BLaER1 (cell line): ENCODE measurements around the gene SBSN.

ENCODE experiments used
- H3K27ac ChIP-seq: shearing (Covaris generic); formaldehyde crosslinking; 2 replicates; pipeline ENCODE4 v1.8.1; 2022
- H3K27me3 ChIP-seq: shearing (Covaris generic); formaldehyde crosslinking; 2 replicates; pipeline ENCODE4 v1.8.1; 2022
- H3K36me3 ChIP-seq: shearing (Covaris generic); formaldehyde crosslinking; 2 replicates; pipeline ENCODE4 v1.8.1; 2022
- H3K4me1 ChIP-seq: shearing (Covaris generic); formaldehyde crosslinking; 2 replicates; pipeline ENCODE4 v1.8.1; 2022
- H3K4me2 ChIP-seq: shearing (Covaris generic); formaldehyde crosslinking; 2 replicates; pipeline ENCODE4 v1.8.1; 2022
- H3K4me3 ChIP-seq: shearing (Covaris generic); formaldehyde crosslinking; 2 replicates; pipeline ENCODE4 v1.8.1; 2022
- H3K9ac ChIP-seq: shearing (Covaris generic); formaldehyde crosslinking; 2 replicates; pipeline ENCODE4 v1.8.1; 2022
- H3K9me3 ChIP-seq: shearing (Covaris generic); formaldehyde crosslinking; 2 replicates; pipeline ENCODE4 v1.8.1; 2022
- H4K20me1 ChIP-seq: shearing (Covaris generic); formaldehyde crosslinking; 2 replicates; pipeline ENCODE4 v1.8.1; 2022
- Cebpa-rat ChIP-seq: shearing (Covaris generic); IDR thresholded peaks from 2 replicates; pipeline ENCODE4 v1.8.1; 2022

SBSN gene

GRCh38 chr19:35509861-35510625 lies 18.1 kb downstream of the SBSN start:
- peak overlapping the region; percentile 46 for H3K4me2 ChIP-seq
- no peaks in the 10 kb centered on the region; the same call in 1 of the 2 replicates for H4K20me1 ChIP-seq
- no peak for TF ChIP-seq Cebpa-rat
- no peaks in the 10 kb centered on the region for H3K9me3 ChIP-seq
- H3K27me3 ChIP-seq: peaks cover 62% of the 10 kb centered on the region
- H3K4me3 ChIP-seq: no peak overlapping the region
- H3K27ac ChIP-seq: no peak overlapping the region
- H3K4me1 ChIP-seq: peaks cover 17% of the 10 kb centered on the region
- no peaks in the 10 kb centered on the region for H3K36me3 ChIP-seq
- H3K9ac ChIP-seq: no peak overlapping the region

GRCh38 chr19:35509018-35509652 lies 19.0 kb downstream of the SBSN start:
- Histone ChIP-seq H3K9me3 (no peaks in the 10 kb centered on the region), H3K27me3 (peaks cover 62% of the 10 kb centered on the region), H3K4me3 (no peak overlapping the region), H3K27ac (no peak overlapping the region), H3K4me1 (peaks cover 13% of the 10 kb centered on the region), H3K36me3 (no peaks in the 10 kb centered on the region), H3K4me2 (peak overlapping the region; percentile 46; the same call in 1 of the 2 replicates), H3K9ac (no peak overlapping the region), H4K20me1 (no peaks in the 10 kb centered on the region; the same call in 1 of the 2 replicates)
- TF ChIP-seq Cebpa-rat: no peak

- Histone ChIP-seq H3K9ac (no peak overlapping the region), H3K4me1 (peaks cover 11% of the 10 kb centered on the region), H3K4me3 (no peak overlapping the region), H3K27ac (no peak overlapping the region), H3K36me3 (no peaks in the 10 kb centered on the region), H3K4me2 (no peak overlapping the region), H3K27me3 (peaks cover 62% of the 10 kb centered on the region), H4K20me1 (no peaks in the 10 kb centered on the region), H3K9me3 (no peaks in the 10 kb centered on the region)
- no peak for TF ChIP-seq Cebpa-rat
Observed at GRCh38 chr19:35508129-35508528, 20.0 kb downstream of the SBSN start.

DNA sequence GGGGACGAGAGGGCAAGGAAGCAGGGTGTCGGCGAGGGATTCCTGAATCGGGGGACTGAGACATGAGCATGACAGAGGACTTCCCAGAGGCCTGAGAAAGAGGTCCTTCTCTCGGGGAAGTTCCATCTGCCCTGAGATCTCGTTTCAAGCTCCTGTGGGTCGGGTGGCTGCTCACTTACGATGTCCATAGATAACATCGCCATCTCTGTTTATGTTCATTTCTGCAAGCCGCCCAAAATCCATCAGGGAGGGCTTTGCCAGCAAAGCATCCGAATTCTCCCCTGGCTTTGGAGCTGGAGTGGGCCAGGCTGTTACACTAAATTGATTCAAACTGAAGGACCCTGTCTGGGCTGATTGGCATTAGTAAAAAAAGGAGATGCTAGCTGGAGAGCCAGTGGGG lies 20.6 kb downstream of the SBSN start:
- Histone ChIP-seq H3K4me3 (no peak overlapping the region), H3K27me3 (peaks cover 62% of the 10 kb centered on the region), H4K20me1 (no peaks in the 10 kb centered on the region), H3K9ac (no peak overlapping the region), H3K4me2 (no peak overlapping the region), H3K9me3 (no peaks in the 10 kb centered on the region), H3K36me3 (no peaks in the 10 kb centered on the region), H3K27ac (no peak overlapping the region), H3K4me1 (peaks cover 15% of the 10 kb centered on the region)
- no peak for TF ChIP-seq Cebpa-rat

DNA sequence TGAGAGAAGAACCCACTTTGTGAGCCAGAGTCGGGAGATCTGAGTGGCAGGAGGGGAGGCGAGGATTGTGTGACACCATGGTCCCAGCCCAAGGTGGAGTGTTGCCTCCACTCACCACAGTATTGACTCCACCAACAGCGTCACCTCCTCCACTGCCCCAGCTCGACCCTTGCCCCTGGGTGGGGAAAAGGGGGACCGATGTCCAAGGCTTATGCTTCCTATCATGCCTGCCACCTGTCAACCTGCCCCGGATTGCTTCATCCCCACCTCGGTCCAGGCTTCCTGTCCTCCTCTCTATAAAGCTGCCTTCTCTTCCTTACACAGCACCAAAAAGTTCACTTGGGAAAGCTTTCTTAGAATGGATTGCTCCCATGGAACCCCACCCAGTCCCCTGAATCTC lies 22.1 kb downstream of the SBSN start:
- H3K4me3 ChIP-seq: no peak overlapping the region
- no peak overlapping the region for H3K4me2 ChIP-seq
- no peaks in the 10 kb centered on the region for H4K20me1 ChIP-seq
- no peaks in the 10 kb centered on the region for H3K9me3 ChIP-seq
- H3K4me1 ChIP-seq: peaks cover 30% of the 10 kb centered on the region
- H3K27ac ChIP-seq: no peak overlapping the region
- TF ChIP-seq Cebpa-rat: no peak
- peaks cover 56% of the 10 kb centered on the region for H3K27me3 ChIP-seq
- no peaks in the 10 kb centered on the region for H3K36me3 ChIP-seq
- no peak overlapping the region for H3K9ac ChIP-seq

- H4K20me1 ChIP-seq: no peaks in the 10 kb centered on the region
- no peaks in the 10 kb centered on the region for H3K36me3 ChIP-seq
- peak overlapping the region; percentile 82 for H3K4me2 ChIP-seq
- H3K27me3 ChIP-seq: peaks cover 23% of the 10 kb centered on the region
- peaks cover 30% of the 10 kb centered on the region for H3K4me1 ChIP-seq
- no peak overlapping the region for H3K9ac ChIP-seq
- H3K4me3 ChIP-seq: no peak overlapping the region
- TF ChIP-seq Cebpa-rat: no peak
- H3K9me3 ChIP-seq: no peaks in the 10 kb centered on the region
- H3K27ac ChIP-seq: no peak overlapping the region
Observed at GRCh38 chr19:35502751-35503150, 25.4 kb downstream of the SBSN start.

GRCh38 chr19:35501684-35502083 lies 26.4 kb downstream of the SBSN start:
- Histone ChIP-seq H3K4me1 (peaks cover 30% of the 10 kb centered on the region), H3K27me3 (peaks cover 12% of the 10 kb centered on the region), H4K20me1 (no peaks in the 10 kb centered on the region), H3K9ac (no peak overlapping the region), H3K9me3 (no peaks in the 10 kb centered on the region), H3K36me3 (no peaks in the 10 kb centered on the region), H3K27ac (peak overlapping the region; percentile 49; the same call in 1 of the 2 replicates), H3K4me3 (no peak overlapping the region), H3K4me2 (peak overlapping the region; percentile 82)
- TF ChIP-seq Cebpa-rat: no peak

DNA sequence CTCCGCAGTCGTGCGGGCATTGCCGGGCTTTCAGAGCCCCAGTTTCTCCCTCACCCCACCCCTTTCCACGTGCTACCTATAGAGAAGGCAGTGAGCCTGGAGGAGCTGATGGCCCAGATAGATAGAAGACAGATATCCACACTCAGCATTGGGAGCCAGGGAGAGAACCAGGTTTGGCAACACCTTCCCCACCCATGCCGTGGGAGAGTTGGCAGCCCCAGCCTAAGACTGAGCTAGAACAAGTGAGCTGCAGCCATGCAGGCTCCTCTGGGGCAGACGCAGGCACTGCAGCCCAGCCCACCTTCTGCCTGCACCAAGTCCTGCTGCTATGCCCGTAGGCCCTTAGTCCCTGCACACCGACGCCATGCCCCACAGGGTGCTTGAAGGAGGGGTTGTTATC lies 27.5 kb downstream of the SBSN start:
- Histone ChIP-seq H3K9me3 (no peaks in the 10 kb centered on the region), H3K9ac (no peak overlapping the region), H3K27me3 (peaks cover 3% of the 10 kb centered on the region; the same call in 1 of the 2 replicates), H3K4me3 (no peak overlapping the region), H3K27ac (no peak overlapping the region), H3K36me3 (no peaks in the 10 kb centered on the region), H4K20me1 (no peaks in the 10 kb centered on the region), H3K4me2 (peak overlapping the region; percentile 82), H3K4me1 (peaks cover 34% of the 10 kb centered on the region)
- TF ChIP-seq Cebpa-rat: no peak

DNA sequence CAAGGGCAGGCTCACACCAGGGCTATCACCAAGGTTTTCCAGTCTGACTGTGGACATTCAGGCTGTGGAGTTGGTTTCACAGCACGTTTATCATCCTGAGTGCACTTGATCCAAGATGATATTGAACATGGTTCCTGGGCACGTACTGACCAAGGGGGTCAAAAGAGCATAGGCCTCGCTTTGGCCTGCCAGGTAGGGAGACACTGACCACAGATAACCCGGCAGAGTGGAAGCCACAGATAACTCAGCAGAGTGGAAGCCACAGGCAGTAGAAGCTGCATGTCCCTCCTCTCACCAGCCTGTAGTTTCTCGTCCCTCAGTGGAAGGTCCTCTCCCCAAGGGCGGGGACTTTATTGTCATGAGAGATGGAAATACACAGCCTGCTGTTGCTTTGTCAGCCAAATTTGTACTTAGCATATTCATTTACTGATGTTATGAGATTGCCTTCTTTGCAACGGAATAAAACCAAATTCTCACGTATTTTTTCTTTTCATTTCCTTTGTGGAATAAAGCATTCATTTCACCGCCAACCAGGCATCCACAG lies 29.1 kb downstream of the SBSN start:
- no peak overlapping the region for H3K9ac ChIP-seq
- H3K27me3 ChIP-seq: no peaks in the 10 kb centered on the region
- no peak overlapping the region for H3K4me3 ChIP-seq
- H3K27ac ChIP-seq: no peak overlapping the region
- no peak overlapping the region for H3K4me2 ChIP-seq
- no peak for TF ChIP-seq Cebpa-rat
- no peaks in the 10 kb centered on the region for H3K9me3 ChIP-seq
- peaks cover 44% of the 10 kb centered on the region for H3K4me1 ChIP-seq
- H3K36me3 ChIP-seq: no peaks in the 10 kb centered on the region
- H4K20me1 ChIP-seq: no peaks in the 10 kb centered on the region

GRCh38 chr19:35498220-35498619 lies 29.9 kb downstream of the SBSN start:
- H4K20me1 ChIP-seq: no peaks in the 10 kb centered on the region
- no peaks in the 10 kb centered on the region for H3K36me3 ChIP-seq
- no peak overlapping the region for H3K4me3 ChIP-seq
- peaks cover 52% of the 10 kb centered on the region for H3K4me1 ChIP-seq
- H3K27ac ChIP-seq: no peak overlapping the region
- no peak for TF ChIP-seq Cebpa-rat
- H3K27me3 ChIP-seq: no peaks in the 10 kb centered on the region
- no peak overlapping the region for H3K4me2 ChIP-seq
- H3K9ac ChIP-seq: no peak overlapping the region
- no peaks in the 10 kb centered on the region for H3K9me3 ChIP-seq
